Epithelial cell of proximal tubule (primary cell): Measurements from ENCODE around the gene CCDC152. TPM values are rescaled to one million over a fixed set of nuclear protein-coding genes. Genes with fewer than 3 reads are reported as not detected.

Experiments used
- DNase-seq: peaks from one replicate; pipeline ENCODE4 v3.0.0-alpha.2; 2011; ENCODE audit warnings: low read depth
- H3K4me3 ChIP-seq: 2 replicates; pipeline ENCODE4 v1.5.1; 2011; ENCODE audit warnings: low read depth, mild to moderate bottlenecking, low read length
- CTCF ChIP-seq: conservative IDR thresholded peaks from 2 replicates; pipeline ENCODE4 v1.5.1; 2012; ENCODE audit warnings: low read depth, mild to moderate bottlenecking, low read length
- total RNA-seq: library from RNA; depleted of rRNA; stranded (reverse); fragments of >200 nt; gene quantifications from 2 replicates; pipeline ENCODE4 v1.2.3, GENCODE V29; 2015

CCDC152 gene
- total RNA-seq, 1 donor from 2014 or later = 2.7 TPM

GRCh38 chr5:42806004-42806700, 49.5 kb downstream of the CCDC152 start:
- no peak overlapping the region for H3K4me3 ChIP-seq
- DNase-seq = no peak
- TF ChIP-seq CTCF = no peak

GRCh38 chr5:42806701-42807262, 50.2 kb downstream of the CCDC152 start:
- H3K4me3 ChIP-seq = no peak overlapping the region
- no peak for TF ChIP-seq CTCF
- no peak for DNase-seq

- no peak overlapping the region for H3K4me3 ChIP-seq
- TF ChIP-seq CTCF = peak; percentile 46
- no peak for DNase-seq
Observed at GRCh38 chr5:42807722-42808447, 51.3 kb downstream of the CCDC152 start.

GRCh38 chr5:42808888-42809611, 52.4 kb downstream of the CCDC152 start:
- no peak for TF ChIP-seq CTCF
- no peak for DNase-seq
- H3K4me3 ChIP-seq = peak overlapping the region; percentile 0

GRCh38 chr5:42810834-42811590, 54.4 kb downstream of the CCDC152 start:
- peak overlapping the region; percentile 53 for H3K4me3 ChIP-seq
- TF ChIP-seq CTCF = no peak
- DNase-seq = no peak

- peak; percentile 70 for DNase-seq
- TF ChIP-seq CTCF = no peak
- H3K4me3 ChIP-seq = peak within 1 kb of the TSS; percentile 53
Observed at GRCh38 chr5:42811591-42812446, 55.2 kb downstream of the CCDC152 start, which contains the start of gene SELENOP. SELENOP (minus strand) TSS chr5:42811892; CDS start chr5:42808353, 3,539 bp downstream.
